ENCODE measurements around the gene CALR. TPM values are rescaled to one million over a fixed set of nuclear protein-coding genes. Genes with fewer than 3 reads are reported as not detected.

Gene CALR
- total RNA-seq, 1 donor from 2014 or later = 1,294 TPM

- DNase-seq (ENCODE audit: extremely low spot score, unreplicated experiment) = no peak
- no peak overlapping the region for H3K27ac Mint-ChIP-seq
- peaks cover 47% of the 10 kb centered on the region for H3K27me3 Mint-ChIP-seq
- H3K4me1 Mint-ChIP-seq (ENCODE audit: unreplicated experiment) = peaks cover 16% of the 10 kb centered on the region
- no peak overlapping the region for H3K4me3 Mint-ChIP-seq
- no peaks in the 10 kb centered on the region for H3K9me3 Mint-ChIP-seq
- no peak for TF ChIP-seq CTCF (conservative IDR thresholded peaks at IDR 0.05)
- no peaks in the 10 kb centered on the region for H3K36me3 Mint-ChIP-seq
Measured at GRCh38 chr19:12982648-12983047, 44.2 kb downstream of the CALR start.

- TF ChIP-seq CTCF (conservative IDR thresholded peaks at IDR 0.05) = no peak
- H3K9me3 Mint-ChIP-seq = no peaks in the 10 kb centered on the region
Measured at GRCh38 chr19:12983091-12983490, 44.7 kb downstream of the CALR start.

GRCh38 chr19:12983542-12984142 lies 45.2 kb downstream of the CALR start:
- no peaks in the 10 kb centered on the region for H3K36me3 Mint-ChIP-seq
- no peak overlapping the region for H3K27ac Mint-ChIP-seq
- peak; percentile 95 for TF ChIP-seq CTCF (conservative IDR thresholded peaks at IDR 0.05)
- H3K9me3 Mint-ChIP-seq = no peaks in the 10 kb centered on the region
- no peak overlapping the region for H3K4me3 Mint-ChIP-seq
- peaks cover 11% of the 10 kb centered on the region for H3K4me1 Mint-ChIP-seq (ENCODE audit: unreplicated experiment)
- H3K27me3 Mint-ChIP-seq = peaks cover 42% of the 10 kb centered on the region
- peak; percentile 88 for DNase-seq (ENCODE audit: extremely low spot score, unreplicated experiment)

More at GRCh38 chr19:12983091-12983490, 44.7 kb downstream of the CALR start:
- no peak for DNase-seq (ENCODE audit: extremely low spot score, unreplicated experiment)
- Mint-ChIP-seq H3K27me3 (peaks cover 44% of the 10 kb centered on the region), H3K27ac (no peak overlapping the region), H3K4me3 (no peak overlapping the region), H3K36me3 (no peaks in the 10 kb centered on the region), H3K4me1 (ENCODE audit: unreplicated experiment) (peaks cover 11% of the 10 kb centered on the region)

GRCh38 chr19:12984143-12984627 lies 45.8 kb downstream of the CALR start:
- no peak for DNase-seq (ENCODE audit: extremely low spot score, unreplicated experiment)
- TF ChIP-seq CTCF (conservative IDR thresholded peaks at IDR 0.05) = no peak
- Mint-ChIP-seq H3K4me3 (no peak overlapping the region), H3K27me3 (peaks cover 38% of the 10 kb centered on the region), H3K36me3 (no peaks in the 10 kb centered on the region), H3K4me1 (ENCODE audit: unreplicated experiment) (peaks cover 11% of the 10 kb centered on the region), H3K27ac (no peak overlapping the region), H3K9me3 (no peaks in the 10 kb centered on the region)

GRCh38 chr19:12984683-12985048 lies 46.3 kb downstream of the CALR start:
- Mint-ChIP-seq H3K27ac (no peak overlapping the region), H3K4me3 (no peak overlapping the region), H3K27me3 (peaks cover 38% of the 10 kb centered on the region), H3K4me1 (ENCODE audit: unreplicated experiment) (peaks cover 11% of the 10 kb centered on the region), H3K36me3 (no peaks in the 10 kb centered on the region), H3K9me3 (no peaks in the 10 kb centered on the region)
- no peak for DNase-seq (ENCODE audit: extremely low spot score, unreplicated experiment)
- no peak for TF ChIP-seq CTCF (conservative IDR thresholded peaks at IDR 0.05)

All from type B pancreatic cell (in vitro differentiated cells).